Measurements from ENCODE around the gene OR4E2. TPM values are rescaled to one million over a fixed set of nuclear protein-coding genes. Genes with fewer than 3 reads are reported as not detected.

The OR4E2 gene
- polyA plus RNA-seq, 1 experiment = not detected

- POLR2A ChIA-PET = no interaction called here
Observed at GRCh38 chr14:21714318-21714929, 60.8 kb downstream of the OR4E2 start.

More at GRCh38 chr14:21714318-21714929, 60.8 kb downstream of the OR4E2 start:
- Histone ChIP-seq H3K27ac (ENCODE audit: low read depth, low read length) (no peak overlapping the region), H3K9me3 (ENCODE audit: control insufficient read depth, insufficient read depth, low read length) (no peaks in the 10 kb centered on the region), H3K4me3 (ENCODE audit: low read depth, low read length) (no peak overlapping the region), H3K27me3 (ENCODE audit: control insufficient read depth, insufficient read depth, low read length) (no peaks in the 10 kb centered on the region)
- CTCF ChIA-PET = no interaction called here
- no peak for TF ChIP-seq CTCF (IDR thresholded peaks at IDR 0.05; ENCODE audit: low read depth, low read length)
- no peak for DNase-seq (ENCODE audit: low read depth, low spot score)

Small RNA genes within 50 kb of the gene (small RNA-seq; reads per million reads assigned to genes)
- gene AC243972.3 (ENCODE audit: insufficient read length, low read depth) = not detected

Other genes starting within 250 kb of the OR4E2 start
- gene CHD8, start 197.7 kb upstream of the OR4E2 start, polyA plus RNA-seq (2011; rRNA removed) = 26.1 and 40.3 TPM in 2 replicates
- gene RAB2B, start 176.9 kb upstream of the OR4E2 start, polyA plus RNA-seq (2011; rRNA removed) = 32.6 and 36.7 TPM in 2 replicates
- 93.7 and 94.6 TPM in 2 replicates for gene TOX4, start 176.6 kb upstream of the OR4E2 start, polyA plus RNA-seq (2011; rRNA removed)
- gene METTL3, start 142.5 kb upstream of the OR4E2 start, polyA plus RNA-seq (2011; rRNA removed) = 62.3 and 66.3 TPM in 2 replicates
- gene SALL2, start 127.5 kb upstream of the OR4E2 start, polyA plus RNA-seq (2011; rRNA removed) = 15.0 and 17.1 TPM in 2 replicates
- not detected in 2 replicates for gene OR10G3, start 73.8 kb upstream of the OR4E2 start, polyA plus RNA-seq (2011; rRNA removed)
- not detected in 2 replicates for gene OR10G2, start 18.9 kb upstream of the OR4E2 start, polyA plus RNA-seq (2011; rRNA removed)
- gene OR4E1, start 20.0 kb downstream of the OR4E2 start, polyA plus RNA-seq (2011; rRNA removed) = not detected in 2 replicates